Panc1 (cell line): ENCODE measurements around the gene ASIC3.

Experiments used
- POLR2AphosphoS5 ChIP-seq: IDR thresholded peaks from 2 replicates; pipeline ENCODE4 v1.6.1; 2012; ENCODE audit warnings: mild to moderate bottlenecking, low read depth, low read length, moderate library complexity
- SIN3A ChIP-seq: IDR thresholded peaks from 2 replicates; pipeline ENCODE4 v1.6.1; 2012; ENCODE audit warnings: low read depth, mild to moderate bottlenecking, low read length, moderate library complexity, borderline replicate concordance; ENCODE audit not compliant: insufficient read depth
- TF ChIP-seq, protein P1 (sequence below): fragments of 450-650 bp; IDR thresholded peaks from 2 replicates; pipeline ENCODE4 v1.5.1; 2017; ENCODE audit warnings: mild to moderate bottlenecking

DNA sequence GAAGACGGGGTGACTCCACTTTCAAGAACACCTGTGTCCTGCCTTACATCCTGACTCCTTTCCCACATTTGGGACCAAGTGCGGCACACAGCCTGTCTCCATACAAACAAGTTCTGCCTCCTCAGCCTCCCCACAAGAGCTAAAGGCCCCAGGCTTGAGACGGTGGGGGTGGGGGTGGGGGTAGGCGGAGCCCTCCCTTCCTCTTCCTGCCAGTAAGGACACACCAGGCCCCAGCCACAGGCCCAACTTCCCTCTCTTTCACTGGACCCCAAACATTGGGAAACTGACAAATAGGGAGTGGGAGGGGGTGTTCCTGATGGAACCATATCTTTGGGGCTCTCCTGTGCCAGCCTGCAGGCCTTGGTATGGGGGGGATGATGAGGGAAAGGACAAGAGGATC lies 4.8 kb downstream of the ASIC3 start:
- TF ChIP-seq, protein P1, sequence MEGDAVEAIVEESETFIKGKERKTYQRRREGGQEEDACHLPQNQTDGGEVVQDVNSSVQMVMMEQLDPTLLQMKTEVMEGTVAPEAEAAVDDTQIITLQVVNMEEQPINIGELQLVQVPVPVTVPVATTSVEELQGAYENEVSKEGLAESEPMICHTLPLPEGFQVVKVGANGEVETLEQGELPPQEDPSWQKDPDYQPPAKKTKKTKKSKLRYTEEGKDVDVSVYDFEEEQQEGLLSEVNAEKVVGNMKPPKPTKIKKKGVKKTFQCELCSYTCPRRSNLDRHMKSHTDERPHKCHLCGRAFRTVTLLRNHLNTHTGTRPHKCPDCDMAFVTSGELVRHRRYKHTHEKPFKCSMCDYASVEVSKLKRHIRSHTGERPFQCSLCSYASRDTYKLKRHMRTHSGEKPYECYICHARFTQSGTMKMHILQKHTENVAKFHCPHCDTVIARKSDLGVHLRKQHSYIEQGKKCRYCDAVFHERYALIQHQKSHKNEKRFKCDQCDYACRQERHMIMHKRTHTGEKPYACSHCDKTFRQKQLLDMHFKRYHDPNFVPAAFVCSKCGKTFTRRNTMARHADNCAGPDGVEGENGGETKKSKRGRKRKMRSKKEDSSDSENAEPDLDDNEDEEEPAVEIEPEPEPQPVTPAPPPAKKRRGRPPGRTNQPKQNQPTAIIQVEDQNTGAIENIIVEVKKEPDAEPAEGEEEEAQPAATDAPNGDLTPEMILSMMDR, result no peak
- no peak for TF ChIP-seq POLR2AphosphoS5
- TF ChIP-seq SIN3A, result no peak
